GM19372 (cell line): Measurements from ENCODE around the gene VHLL.
"Not testable (repeated sequence)": the region's sequence is repeated elsewhere in the genome, so short reads cannot be mapped to it uniquely, and the experiment has no call there.

Experiments
- ATAC-seq: cut with Tn5 transposase; IDR thresholded peaks from one replicate; pipeline ENCODE4 v1.9.1; 2021; ENCODE audit warnings: mild to moderate bottlenecking, low read depth, moderate library complexity; ENCODE audit not compliant: unreplicated experiment

Gene VHLL

GRCh38 chr1:156298852-156299357 is at the start of gene VHLL:
TSS of gene VHLL (minus strand) at chr1:156299307. CDS start at chr1:156299189, 118 bp downstream.
- ATAC-seq: no peak

- ATAC-seq: no peak
Measured at GRCh38 chr1:156347331-156347730, 48.2 kb upstream of the VHLL start.

DNA sequence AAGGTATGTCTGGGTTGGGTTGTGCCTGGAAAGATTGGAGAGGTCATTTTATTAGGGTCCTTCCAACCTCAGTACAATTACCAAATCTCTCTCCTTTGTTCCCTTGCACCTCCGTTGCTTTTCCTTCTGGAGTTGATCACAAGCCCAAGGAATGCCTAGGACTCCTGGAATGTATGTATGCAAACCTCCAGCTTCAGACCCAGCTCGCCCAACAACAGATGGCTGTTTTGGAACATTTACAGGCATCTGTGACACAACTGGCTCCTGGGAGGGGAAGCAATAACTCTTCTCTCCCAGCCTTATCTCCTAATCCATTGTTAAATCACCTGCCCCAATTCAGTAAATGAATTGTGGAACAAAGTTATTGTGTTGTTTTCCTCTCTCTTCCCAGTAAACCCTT is 47.5 kb upstream of the VHLL start:
- no peak for ATAC-seq

DNA sequence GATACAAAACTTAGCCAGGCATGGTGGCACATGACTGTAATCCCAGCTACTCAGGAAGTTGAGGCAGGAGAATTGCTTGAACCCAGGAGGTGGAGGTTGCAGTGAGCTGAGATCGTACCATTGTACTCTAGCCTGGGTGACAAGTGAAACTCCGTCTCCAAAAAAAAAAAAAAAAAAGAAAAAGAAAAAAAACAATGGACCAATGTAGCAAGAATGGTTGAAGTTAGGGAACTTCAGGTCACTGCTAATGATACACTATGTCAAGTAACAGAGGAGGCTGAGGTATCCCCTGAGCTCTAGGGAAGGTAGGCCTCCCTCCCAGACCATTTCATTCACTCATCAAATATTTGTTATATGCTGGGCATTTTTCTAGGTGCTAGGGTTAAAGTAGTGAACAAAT is 46.9 kb upstream of the VHLL start:
- ATAC-seq: not testable (repeated sequence)

GRCh38 chr1:156344409-156344808 is 45.3 kb upstream of the VHLL start:
- no peak for ATAC-seq

DNA sequence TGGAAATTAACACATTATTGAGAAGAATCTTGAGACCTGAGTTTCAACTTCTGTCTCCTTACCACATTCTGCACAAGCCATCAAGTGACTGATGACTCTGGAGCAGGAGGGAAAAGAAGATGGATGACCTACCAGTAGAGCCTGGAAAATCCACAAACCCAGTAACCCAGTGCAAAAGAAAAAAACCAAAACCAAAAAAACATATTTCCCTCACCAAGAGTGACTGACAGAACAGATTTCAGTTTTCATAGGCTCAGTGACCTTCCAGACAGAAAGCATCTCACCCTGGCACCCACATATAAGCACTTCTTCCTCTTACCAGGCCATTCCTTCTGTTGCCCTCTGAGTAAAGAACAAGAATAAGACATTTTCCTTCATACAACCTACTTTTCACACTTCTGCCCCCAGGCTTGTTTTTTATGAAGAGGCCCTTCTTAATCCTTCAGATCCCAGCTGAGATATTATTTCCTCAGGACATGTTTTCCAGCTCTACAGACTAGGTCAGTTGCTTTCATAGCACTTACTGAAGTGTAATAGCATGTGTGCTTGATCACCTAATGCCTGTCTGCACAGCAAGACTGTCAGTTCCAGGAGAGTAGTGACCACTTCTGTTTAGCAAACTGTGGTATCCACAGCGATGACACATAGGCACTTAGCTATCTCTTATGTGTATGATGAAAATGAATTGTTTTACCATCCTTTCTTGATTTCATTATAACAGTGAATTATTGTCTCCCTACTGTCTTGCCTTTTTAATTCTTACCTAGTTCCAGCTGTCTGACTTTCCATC is 43.3 kb upstream of the VHLL start:
- no peak for ATAC-seq

DNA sequence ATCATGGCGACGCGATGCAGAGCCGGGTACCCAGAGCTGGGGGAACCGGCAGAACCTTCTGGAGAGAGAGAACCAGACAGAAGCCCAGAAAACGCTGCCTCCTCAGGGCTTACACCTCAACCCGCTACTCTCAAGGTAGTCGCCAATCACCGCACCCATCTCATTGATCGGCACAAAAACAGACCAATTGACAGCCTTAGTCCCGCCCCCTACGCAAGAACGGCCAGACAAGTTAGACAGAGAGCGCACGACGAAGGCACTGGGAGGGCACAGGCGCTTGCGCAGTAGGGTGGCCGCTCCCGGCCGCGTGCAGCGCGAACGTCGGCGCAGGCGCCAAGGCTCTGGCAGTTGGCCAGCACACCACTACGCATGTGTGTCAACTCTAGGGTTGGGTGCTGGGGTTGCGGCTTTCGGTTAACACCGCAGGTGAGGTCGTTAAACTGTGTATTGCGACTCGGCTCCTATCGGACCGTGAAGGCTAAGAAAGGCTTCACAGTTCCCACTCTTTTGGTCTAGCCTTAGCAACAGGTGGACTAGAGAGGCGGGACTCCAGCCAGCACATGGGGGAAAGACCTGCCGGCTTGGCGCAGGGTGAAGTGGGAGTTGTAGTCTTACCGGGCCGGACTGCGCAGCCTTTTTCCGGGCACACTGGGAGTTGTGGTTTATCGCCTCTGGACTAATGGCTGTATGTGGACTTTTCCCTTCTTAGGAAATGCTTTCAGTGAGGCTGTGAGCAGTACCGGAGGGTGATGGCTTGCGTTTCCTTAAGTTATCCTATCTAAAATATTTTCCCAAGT is 39.3 kb upstream of the VHLL start, which contains the start of the genes CCT3 and TSACC:
Gene CCT3 (minus strand): TSS at position 113 of the 797 bp plus-strand sequence. CDS start 108 bp downstream, at position 5.
Gene TSACC (plus strand): TSS at position 347 of the 797 bp plus-strand sequence. CDS start 1,232 bp downstream, outside the sequence.
- peak; percentile 93 for ATAC-seq

DNA sequence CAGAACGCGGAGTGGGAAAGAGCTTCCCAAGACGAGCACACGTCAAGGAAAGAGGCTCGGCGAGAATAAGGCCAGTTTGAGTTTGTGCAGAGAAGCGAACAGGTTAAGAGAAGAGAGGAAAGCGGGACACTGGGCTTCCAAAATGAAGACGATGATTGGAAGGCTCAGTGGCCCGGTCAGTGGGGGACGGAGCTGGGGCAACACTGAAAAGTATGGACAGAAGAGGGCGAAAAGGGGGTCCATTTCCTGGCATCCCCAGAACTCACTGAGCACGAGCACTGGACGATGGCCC is 38.7 kb upstream of the VHLL start:
- no peak for ATAC-seq

GRCh38 chr1:156337052-156337887 is 38.2 kb upstream of the VHLL start:
- no peak for ATAC-seq

- no peak for ATAC-seq
Measured at GRCh38 chr1:156336242-156336641, 37.1 kb upstream of the VHLL start.

DNA sequence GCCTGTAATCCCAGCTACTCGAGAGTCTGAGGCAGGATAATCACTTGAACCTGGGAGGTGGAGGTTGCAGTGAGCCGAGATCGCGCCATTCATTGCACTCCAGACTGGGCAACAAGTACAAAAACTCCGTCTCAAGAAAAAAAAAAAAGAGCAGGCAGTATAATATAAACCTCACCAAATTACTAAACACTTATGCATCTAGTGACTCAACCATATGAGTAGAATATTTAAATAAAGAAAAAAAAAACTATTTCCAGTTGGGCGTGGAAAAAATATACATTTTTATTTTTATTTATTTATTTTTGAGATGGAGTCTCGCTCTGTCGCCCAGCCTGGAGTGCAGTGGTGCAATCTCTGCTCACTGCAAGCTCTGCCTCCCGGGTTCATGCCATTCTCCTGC is 24.1 kb upstream of the VHLL start:
- ATAC-seq: not testable (repeated sequence)

GRCh38 chr1:156320560-156320959 is 21.5 kb upstream of the VHLL start:
- no peak for ATAC-seq

DNA sequence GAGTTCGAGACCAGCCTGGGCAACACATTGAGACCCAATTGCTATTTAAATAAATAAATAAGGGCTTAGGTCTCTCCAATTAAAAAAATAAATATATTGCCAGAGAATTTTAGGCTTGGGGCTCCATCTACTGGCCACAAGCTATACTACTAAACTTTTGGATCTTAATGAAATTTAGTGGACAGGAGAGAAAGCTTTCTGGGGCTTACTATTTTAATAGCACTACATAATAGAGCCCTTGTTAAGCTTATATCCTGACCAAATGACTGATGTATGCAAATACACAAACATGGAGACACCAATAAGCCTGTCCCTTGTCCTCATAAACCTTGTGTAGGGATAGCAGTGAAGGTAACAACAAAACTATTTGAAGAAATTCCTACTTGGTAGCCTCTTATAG is 20.6 kb upstream of the VHLL start:
- no peak for ATAC-seq

- ATAC-seq: no peak
Measured at GRCh38 chr1:156316909-156317308, 17.8 kb upstream of the VHLL start.

DNA sequence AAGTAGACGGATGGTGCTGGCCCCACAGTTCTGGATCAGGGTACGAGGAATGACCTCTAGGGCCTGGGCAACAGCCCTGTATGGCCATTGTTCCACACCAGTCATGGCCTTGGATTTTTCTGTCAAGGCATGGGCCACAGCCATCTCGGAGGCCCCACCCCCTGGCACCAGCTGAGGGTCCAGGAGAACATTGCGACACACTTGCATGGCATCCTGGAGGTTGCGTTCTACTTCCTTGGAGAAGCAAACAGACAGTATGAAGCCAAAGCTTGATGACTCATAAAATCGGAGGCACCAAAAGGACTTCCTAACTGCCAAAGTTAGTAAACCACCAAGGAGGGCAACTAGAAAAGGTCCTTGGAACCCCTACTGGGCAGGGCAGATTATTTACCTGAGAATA is 11.9 kb upstream of the VHLL start:
- no peak for ATAC-seq

DNA sequence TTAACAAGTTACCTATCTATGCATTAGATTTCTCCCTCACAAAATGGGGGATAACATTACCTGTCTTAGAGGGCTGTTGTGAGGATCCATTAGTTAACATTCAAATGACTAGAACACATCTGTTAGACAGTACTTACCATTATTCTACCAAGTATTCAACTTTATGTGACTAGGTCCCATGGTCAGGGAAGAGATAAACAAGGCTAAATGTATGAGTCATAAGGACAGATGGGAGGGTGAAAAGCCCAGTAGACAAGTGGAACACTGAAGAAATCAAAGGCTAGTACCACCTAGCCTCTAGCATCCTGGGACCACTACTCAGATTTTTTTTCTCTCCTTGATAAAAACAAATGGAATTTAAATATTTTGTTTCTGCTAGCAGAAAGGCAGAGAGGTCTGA is 9.0 kb upstream of the VHLL start:
- no peak for ATAC-seq

DNA sequence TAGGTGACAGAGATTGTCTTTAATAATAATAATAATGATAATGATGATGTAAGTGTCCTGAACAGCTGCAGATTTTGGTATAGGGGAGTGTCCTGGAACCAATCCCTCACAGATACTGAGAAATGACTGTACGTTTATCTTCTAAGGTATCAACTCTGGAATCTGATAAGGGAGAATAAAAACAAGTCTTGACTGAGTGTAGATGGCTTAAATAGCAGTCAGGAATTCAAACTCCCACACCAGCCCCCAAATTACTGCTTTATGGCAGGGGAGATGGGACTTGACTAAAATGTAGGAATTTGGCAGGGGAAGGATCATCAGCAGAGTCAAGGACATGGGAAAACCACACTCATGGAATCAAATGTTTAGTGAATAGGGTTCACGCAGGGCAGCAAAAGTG is 6.1 kb upstream of the VHLL start:
- no peak for ATAC-seq

GRCh38 chr1:156303241-156303640 is 4.1 kb upstream of the VHLL start:
- ATAC-seq: no peak

GRCh38 chr1:156295391-156295947 is 3.6 kb downstream of the VHLL start, which contains the start of gene GLMP:
TSS of gene GLMP (minus strand) at chr1:156295679. CDS start at chr1:156295645, 34 bp downstream.
- ATAC-seq: no peak

- ATAC-seq: no peak
Measured at GRCh38 chr1:156293895-156294294, 5.2 kb downstream of the VHLL start.
